B cell (primary cell): Measurements from ENCODE around the gene KCND2. TPM values are rescaled to one million over a fixed set of nuclear protein-coding genes. Genes with fewer than 3 reads are reported as not detected.

Source experiments
- ATAC-seq: fragments of 200-7000 bp; cut with Tn5 transposase; one replicate; pipeline ENCODE4 v1.10.0; 2021; ENCODE audit warnings: low read depth, mild to moderate bottlenecking, moderate number of reproducible peaks, moderate library complexity
- CTCF ChIA-PET: fragments of 350-600 bp; sonication (Branson Sonifier 250); formaldehyde crosslinking; loops from one replicate; lab custom pipeline; 2021; ENCODE audit warnings: antibody characterized with exemption, inconsistent platforms; lab: Charles Lee
- POLR2A ChIA-PET: fragments of 350-600 bp; sonication (Branson Sonifier 250); formaldehyde crosslinking; loops from one replicate; lab custom pipeline; 2021; ENCODE audit warnings: antibody characterized with exemption; lab: Charles Lee
- DNase-seq: peaks from one replicate; pipeline ENCODE4 v3.0.0; 2013
- H2AFZ ChIP-seq: 2 replicates; pipeline ENCODE4 v1.6.1; 2012; ENCODE audit warnings: mild to moderate bottlenecking, low read depth, low read length; ENCODE audit not compliant: insufficient read depth, poor library complexity, severe bottlenecking
- H3K27ac ChIP-seq, 2 donors: 1 replicate in 1 of 2; 2 replicates in 1 of 2; pipeline ENCODE4 v1.5.1; 2012 to 2013; ENCODE audit warnings: low read length in 2 of 2, mild to moderate bottlenecking in 2 of 2, moderate library complexity in 1 of 2
- H3K27me3 ChIP-seq, 4 experiments: fragments of 200-600 bp in 1 of 4; sonication (generic) in 1 of 4; replicated peaks in 1 of 4; 1 replicate in 2 of 4; 2 replicates in 2 of 4; pipeline versions ENCODE4 v1.6.1 to v1.7.0; 2013 to 2016; ENCODE audit warnings: low read length in 3 of 4, mild to moderate bottlenecking in 2 of 4, mixed read lengths in 1 of 4, moderate library complexity in 1 of 4; ENCODE audit not compliant: insufficient read depth in 4 of 4, control insufficient read depth in 3 of 4; ENCODE audit errors: control extremely low read depth in 1 of 4
- H3K36me3 ChIP-seq, 2 experiments: replicated peaks in 1 of 2; 1 replicate in 1 of 2; 2 replicates in 1 of 2; pipeline versions ENCODE4 v1.6.1 to v1.7.1; 2013; ENCODE audit warnings: low read length in 1 of 2; ENCODE audit not compliant: insufficient read depth in 2 of 2, control insufficient read depth in 1 of 2; ENCODE audit errors: control extremely low read depth in 1 of 2, extremely low read depth in 1 of 2
- H3K4me1 ChIP-seq, 2 donors: fragments of 200-600 bp in 1 of 2; sonication (generic) in 1 of 2; 1 replicate in 1 of 2; 2 replicates in 1 of 2; pipeline versions ENCODE4 v1.5.1 to v1.6.1; 2013 to 2017; ENCODE audit warnings: low read length in 2 of 2; ENCODE audit not compliant: control insufficient read depth in 2 of 2, insufficient read depth in 2 of 2
- H3K4me2 ChIP-seq: replicated peaks from 2 replicates; pipeline ENCODE3; 2012; ENCODE audit warnings: mild to moderate bottlenecking, low read depth, low read length; ENCODE audit not compliant: poor library complexity, severe bottlenecking
- H3K4me3 ChIP-seq, 5 experiments: fragments of 200-600 bp in 1 of 5; sonication (generic) in 1 of 5; 1 replicate in 3 of 5; 2 replicates in 2 of 5; pipeline versions ENCODE4 v1.5.1 to v1.7.0; 2011 to 2016; ENCODE audit warnings: low read length in 4 of 5, mild to moderate bottlenecking in 4 of 5, low read depth in 2 of 5, control low read depth in 1 of 5, moderate library complexity in 1 of 5; ENCODE audit not compliant: insufficient read depth in 1 of 5; ENCODE audit errors: control extremely low read depth in 1 of 5, extremely low read depth in 1 of 5
- H3K79me2 ChIP-seq: fragments of 200-600 bp; sonication (generic); one replicate; pipeline ENCODE4 v1.6.0; 2016; ENCODE audit warnings: low read length; ENCODE audit not compliant: control insufficient read depth, insufficient read depth
- H3K9ac ChIP-seq: fragments of 200-600 bp; sonication (generic); 2 replicates; pipeline ENCODE4 v1.6.1; 2017; ENCODE audit warnings: mild to moderate bottlenecking, low read length, moderate library complexity
- H3K9me3 ChIP-seq, 3 donors: one replicate each; pipeline versions ENCODE4 v1.6.1 to v1.7.1; 2013; ENCODE audit warnings: low read length in 2 of 3; ENCODE audit not compliant: control insufficient read depth in 2 of 3, insufficient read depth in 1 of 3; ENCODE audit errors: control extremely low read depth in 1 of 3
- H4K20me1 ChIP-seq: 2 replicates; pipeline ENCODE4 v1.6.0; 2012; ENCODE audit warnings: mild to moderate bottlenecking, low read length; ENCODE audit not compliant: insufficient read depth, control insufficient read depth, poor library complexity, severe bottlenecking
- H3K27ac Mint-ChIP-seq: one replicate; pipeline ENCODE4 v1.8.0; 2021; ENCODE audit warnings: mixed read lengths
- H3K27me3 Mint-ChIP-seq: one replicate; pipeline ENCODE4 v1.8.0; 2021; ENCODE audit warnings: mixed read lengths
- H3K4me1 Mint-ChIP-seq: one replicate; pipeline ENCODE4 v1.8.0; 2021; ENCODE audit warnings: mixed read lengths
- H3K4me3 Mint-ChIP-seq: one replicate; pipeline ENCODE4 v1.8.0; 2021; ENCODE audit warnings: mixed read lengths
- H3K9me3 Mint-ChIP-seq: one replicate; pipeline ENCODE4 v1.8.0; 2022; ENCODE audit warnings: mixed read lengths; ENCODE audit not compliant: insufficient read depth
- EZH2 ChIP-seq: IDR thresholded peaks from 2 replicates; pipeline ENCODE4 v1.6.1; 2012; ENCODE audit warnings: borderline replicate concordance, low read depth, mild to moderate bottlenecking, moderate library complexity, low read length; ENCODE audit not compliant: insufficient read depth, poor library complexity, severe bottlenecking
- WGBS: methylation state at CpG from one replicate; pipeline ENCODE4 v1.1.5; 2013; ENCODE audit warnings: missing lambda C conversion rate; ENCODE audit not compliant: insufficient coverage; 5-methylcytosine and 5-hydroxymethylcytosine counted together
- intact Hi-C: fragments of 100-400 bp; cut with micrococcal nuclease; formaldehyde crosslinking; loops from one replicate; pipeline ENCODE4 v1.10.0; 2022
- polyA plus RNA-seq: library from polyadenylated mRNA; depleted of rRNA; stranded (reverse); fragments of >200 nt; gene quantifications from 2 replicates; pipeline ENCODE4 v1.2.3, GENCODE V29; 2012
- total RNA-seq, 2 donors: library from RNA; stranded (reverse); fragments of 120-200 nt in 1 of 2; gene quantifications; 1 replicate in 1 of 2; 2 replicates in 1 of 2; pipeline versions ENCODE4 v1.2.3 to v1.2.4, GENCODE V29; 2013 to 2022
- TF ChIP-seq, protein P1 (sequence below): fragments of 200-600 bp; IDR thresholded peaks from one replicate; pipeline ENCODE4 v1.8.0; 2022; ENCODE audit warnings: antibody characterized with exemption, mild to moderate bottlenecking

KCND2 gene
- total and polyA plus RNA-seq, 2 donors (not counting 1 experiment from before 2014, with no cell fraction given) = not detected

DNA sequence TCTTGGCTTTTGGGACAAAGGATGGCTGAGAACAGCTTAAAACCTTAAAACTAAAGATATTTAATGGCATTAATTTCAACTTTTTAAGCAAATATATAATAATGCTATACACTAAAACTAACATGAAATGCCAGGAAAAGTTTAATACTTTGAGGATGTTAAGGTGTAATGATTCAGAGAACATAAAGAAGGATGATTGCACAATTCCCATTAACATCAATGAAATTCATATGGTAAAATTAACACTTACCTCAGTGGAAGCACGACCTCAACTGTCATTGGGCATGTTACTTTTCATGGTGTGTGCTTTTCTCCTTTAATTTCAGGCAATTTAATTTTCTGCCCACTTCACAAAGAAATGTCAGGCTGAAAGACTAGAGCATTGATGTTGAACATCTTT is 171.7 kb downstream of the KCND2 start:
- no CpG with 5 or more reads among the region's 1 CpG for WGBS
- H3K4me2 ChIP-seq = no peak overlapping the region
- no peaks in the 10 kb centered on the region for H3K79me2 ChIP-seq
- ChIA-PET CTCF (no interaction called here), POLR2A (no interaction called here)
- H3K9ac ChIP-seq = no peak overlapping the region
- no peak overlapping the region for H2AFZ ChIP-seq
- Mint-ChIP-seq H3K9me3 (peaks cover 3% of the 10 kb centered on the region), H3K4me3 (no peak overlapping the region), H3K27me3 (no peaks in the 10 kb centered on the region), H3K4me1 (no peaks in the 10 kb centered on the region), H3K27ac (no peak overlapping the region)
- no peaks in the 10 kb centered on the region for H3K27me3 ChIP-seq
- ATAC-seq (no peak), DNase-seq (no peak)
- intact Hi-C loops = no loop called here
- H3K9me3 ChIP-seq = no peaks in the 10 kb centered on the region
- H3K27ac ChIP-seq = no peak overlapping the region
- H4K20me1 ChIP-seq = no peaks in the 10 kb centered on the region
- no peak overlapping the region for H3K4me3 ChIP-seq
- no peaks in the 10 kb centered on the region for H3K36me3 ChIP-seq
- no peaks in the 10 kb centered on the region for H3K4me1 ChIP-seq
- no peak for TF ChIP-seq EZH2
- TF ChIP-seq, protein P1, sequence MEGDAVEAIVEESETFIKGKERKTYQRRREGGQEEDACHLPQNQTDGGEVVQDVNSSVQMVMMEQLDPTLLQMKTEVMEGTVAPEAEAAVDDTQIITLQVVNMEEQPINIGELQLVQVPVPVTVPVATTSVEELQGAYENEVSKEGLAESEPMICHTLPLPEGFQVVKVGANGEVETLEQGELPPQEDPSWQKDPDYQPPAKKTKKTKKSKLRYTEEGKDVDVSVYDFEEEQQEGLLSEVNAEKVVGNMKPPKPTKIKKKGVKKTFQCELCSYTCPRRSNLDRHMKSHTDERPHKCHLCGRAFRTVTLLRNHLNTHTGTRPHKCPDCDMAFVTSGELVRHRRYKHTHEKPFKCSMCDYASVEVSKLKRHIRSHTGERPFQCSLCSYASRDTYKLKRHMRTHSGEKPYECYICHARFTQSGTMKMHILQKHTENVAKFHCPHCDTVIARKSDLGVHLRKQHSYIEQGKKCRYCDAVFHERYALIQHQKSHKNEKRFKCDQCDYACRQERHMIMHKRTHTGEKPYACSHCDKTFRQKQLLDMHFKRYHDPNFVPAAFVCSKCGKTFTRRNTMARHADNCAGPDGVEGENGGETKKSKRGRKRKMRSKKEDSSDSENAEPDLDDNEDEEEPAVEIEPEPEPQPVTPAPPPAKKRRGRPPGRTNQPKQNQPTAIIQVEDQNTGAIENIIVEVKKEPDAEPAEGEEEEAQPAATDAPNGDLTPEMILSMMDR = no peak

DNA sequence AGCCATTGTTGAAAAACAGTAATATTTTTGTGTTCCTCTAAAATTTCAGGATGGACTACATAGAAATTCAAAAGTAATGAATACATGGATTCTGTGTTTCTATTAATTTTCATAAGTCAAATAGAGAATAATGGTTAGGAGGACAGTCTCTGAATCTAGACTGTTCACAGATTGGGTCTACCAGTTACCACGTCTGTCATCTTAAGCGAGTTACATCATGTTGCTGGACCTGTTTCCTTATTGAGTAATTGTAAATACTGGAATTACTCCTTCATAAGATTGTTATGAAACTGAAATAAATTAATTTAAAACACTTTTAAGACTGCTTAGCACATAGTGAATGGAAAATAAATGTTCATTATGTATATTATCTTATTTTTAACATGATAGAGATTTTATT is 172.3 kb downstream of the KCND2 start:
- Mint-ChIP-seq H3K27ac (no peak overlapping the region), H3K27me3 (no peaks in the 10 kb centered on the region), H3K4me3 (no peak overlapping the region), H3K9me3 (peaks cover 3% of the 10 kb centered on the region), H3K4me1 (no peaks in the 10 kb centered on the region)
- ChIA-PET POLR2A (no interaction called here), CTCF (no interaction called here)
- H3K27ac ChIP-seq = no peak overlapping the region
- H3K9me3 ChIP-seq = no peaks in the 10 kb centered on the region
- no peaks in the 10 kb centered on the region for H3K4me1 ChIP-seq
- no peak overlapping the region for H3K9ac ChIP-seq
- ATAC-seq (no peak), DNase-seq (no peak)
- no peak overlapping the region for H3K4me3 ChIP-seq
- H2AFZ ChIP-seq = no peak overlapping the region
- H3K36me3 ChIP-seq = no peaks in the 10 kb centered on the region
- H3K79me2 ChIP-seq = no peaks in the 10 kb centered on the region
- TF ChIP-seq, protein P1 = no peak
- no peak for TF ChIP-seq EZH2
- no peaks in the 10 kb centered on the region for H3K27me3 ChIP-seq
- H3K4me2 ChIP-seq = no peak overlapping the region
- WGBS = no CpG with 5 or more reads among the region's 2 CpGs
- intact Hi-C loops = no loop called here
- H4K20me1 ChIP-seq = no peaks in the 10 kb centered on the region
